Suprapubic skin (tissue), 3 donors: ENCODE data around the gene OGG1.

ENCODE experiments used
- CTCF ChIP-seq, 2 donors: fragments of 200-600 bp in 1 of 2; fragments of 450-650 bp in 1 of 2; sonication (generic) in 1 of 2; IDR thresholded peaks; one replicate each; pipeline ENCODE4 v1.5.1; 2016 to 2019; ENCODE audit warnings: antibody characterized with exemption in 2 of 2, mild to moderate bottlenecking in 1 of 2, moderate library complexity in 1 of 2
- POLR2AphosphoS5 ChIP-seq, 3 donors: sonication (generic); formaldehyde crosslinking; IDR thresholded peaks; one replicate each; pipeline ENCODE4 v1.6.1; 2017; ENCODE audit warnings: antibody characterized with exemption in 3 of 3

- TF ChIP-seq CTCF (IDR thresholded peaks at IDR 0.05) = no peak
- no peak for TF ChIP-seq POLR2AphosphoS5 (IDR thresholded peaks at IDR 0.05)
Measured at GRCh38 chr3:9730657-9731205, 19.0 kb upstream of the OGG1 start.
